SU-DHL-6 (cell line): ENCODE measurements around the gene DDX17.

Experiments used
- CTCF ChIP-seq: fragments of 200-600 bp; sonication (generic); IDR thresholded peaks from one replicate; pipeline ENCODE4 v1.5.1; 2017; ENCODE audit warnings: antibody characterized with exemption, mild to moderate bottlenecking, low read length, moderate library complexity; ENCODE audit not compliant: insufficient read depth, poor library complexity, severe bottlenecking
- EZH2phosphoT487 ChIP-seq: fragments of 200-600 bp; sonication (generic), shearing (Covaris generic); conservative IDR thresholded peaks from 2 replicates; pipeline ENCODE4 v1.6.1; 2018; ENCODE audit warnings: mild to moderate bottlenecking, antibody characterized with exemption, low read length, moderate library complexity, mixed read lengths

DNA sequence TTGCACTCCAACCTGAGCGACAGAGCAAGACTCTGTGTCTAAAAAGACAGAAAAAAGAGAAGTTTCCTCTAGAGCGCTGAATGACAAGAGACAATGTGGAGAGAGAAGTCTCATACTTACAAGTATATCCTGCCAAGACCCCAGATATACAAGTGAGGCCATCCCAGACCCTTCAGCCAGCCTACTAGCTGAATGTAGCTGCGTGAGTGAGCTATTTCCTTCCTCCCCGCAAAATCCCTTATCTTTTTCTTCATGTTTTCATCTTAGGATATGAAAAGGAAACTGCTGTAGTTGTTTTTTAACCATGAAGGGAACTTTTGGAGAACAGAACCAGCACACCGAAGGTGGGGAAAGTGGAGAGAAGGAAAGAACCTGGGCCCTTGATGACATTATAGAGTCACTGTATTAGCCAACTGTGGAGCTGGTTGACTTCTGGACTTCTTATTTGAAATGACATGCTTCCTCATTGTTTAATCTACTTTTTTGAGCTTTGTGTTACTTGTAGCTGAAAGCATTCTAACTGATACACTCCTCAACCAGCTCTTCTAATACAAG is 4.4 kb upstream of the DDX17 start:
- TF ChIP-seq CTCF: no peak
- no peak for TF ChIP-seq EZH2phosphoT487
